Endothelial cell (in vitro differentiated cells): ENCODE data around the gene CYP39A1. TPM values are rescaled to one million over a fixed set of nuclear protein-coding genes. Genes with fewer than 3 reads are reported as not detected.
A peak's percentile ranks its signal among the peaks of the same experiment; 100 is the strongest.

Experiments
- DNase-seq: peaks from one replicate; pipeline ENCODE4 v3.0.0; 2021; ENCODE audit warnings: low spot score
- H3K27ac Mint-ChIP-seq: one replicate; pipeline ENCODE4 v1.8.0; 2021; ENCODE audit warnings: mixed read lengths, inconsistent platforms; ENCODE audit not compliant: unreplicated experiment
- H3K27me3 Mint-ChIP-seq: one replicate; pipeline ENCODE4 v1.8.0; 2021; ENCODE audit warnings: mild to moderate bottlenecking, moderate library complexity, mixed read lengths, inconsistent platforms; ENCODE audit not compliant: unreplicated experiment
- H3K36me3 Mint-ChIP-seq: one replicate; pipeline ENCODE4 v1.8.0; 2021; ENCODE audit warnings: mild to moderate bottlenecking, low read depth, mixed read lengths, inconsistent platforms; ENCODE audit not compliant: unreplicated experiment
- H3K4me1 Mint-ChIP-seq: one replicate; pipeline ENCODE4 v1.8.0; 2021; ENCODE audit warnings: mild to moderate bottlenecking, mixed read lengths, inconsistent platforms; ENCODE audit not compliant: unreplicated experiment
- H3K4me3 Mint-ChIP-seq: one replicate; pipeline ENCODE4 v1.8.0; 2021; ENCODE audit warnings: mild to moderate bottlenecking, mixed read lengths, inconsistent platforms; ENCODE audit not compliant: unreplicated experiment
- H3K9me3 Mint-ChIP-seq: one replicate; pipeline ENCODE4 v1.8.0; 2021; ENCODE audit warnings: mixed read lengths, inconsistent platforms; ENCODE audit not compliant: unreplicated experiment
- total RNA-seq: library from RNA; stranded (reverse); fragmentation: NEBNext Ultra II Directional; extraction: Animal tissue kit (Norgen Biotek cat#: 25700); gene quantifications from one replicate; pipeline ENCODE4 v1.2.1, GENCODE V29; 2021; ENCODE audit not compliant: unreplicated experiment
- TF ChIP-seq, protein P1 (sequence below): fragments of 200-600 bp; sonication (generic); IDR thresholded peaks from one replicate; pipeline ENCODE4 v1.5.0; 2021; ENCODE audit warnings: antibody characterized with exemption; ENCODE audit not compliant: unreplicated experiment

The CYP39A1 gene
- total RNA-seq, 1 donor from 2014 or later = 2.5 TPM

DNA sequence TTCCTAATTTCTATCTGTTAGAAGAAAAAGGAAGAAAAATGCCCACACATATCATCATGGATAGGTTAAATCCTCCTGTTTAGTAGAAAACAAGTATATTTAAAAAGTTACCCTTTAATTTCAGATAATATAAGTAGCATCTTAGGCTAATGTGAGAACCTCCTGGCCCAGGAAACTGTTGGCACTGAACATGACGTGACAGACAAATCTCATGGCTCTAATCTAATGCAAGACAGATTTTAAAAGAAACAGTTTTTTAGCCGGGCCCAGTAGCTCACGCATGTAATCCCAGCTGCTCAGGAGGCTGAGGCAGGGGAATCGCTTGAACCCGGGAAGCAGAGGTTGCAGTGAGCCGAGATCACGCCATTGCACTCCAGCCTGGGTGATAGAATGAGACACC is 22.9 kb downstream of the CYP39A1 start:
- TF ChIP-seq, protein P1, sequence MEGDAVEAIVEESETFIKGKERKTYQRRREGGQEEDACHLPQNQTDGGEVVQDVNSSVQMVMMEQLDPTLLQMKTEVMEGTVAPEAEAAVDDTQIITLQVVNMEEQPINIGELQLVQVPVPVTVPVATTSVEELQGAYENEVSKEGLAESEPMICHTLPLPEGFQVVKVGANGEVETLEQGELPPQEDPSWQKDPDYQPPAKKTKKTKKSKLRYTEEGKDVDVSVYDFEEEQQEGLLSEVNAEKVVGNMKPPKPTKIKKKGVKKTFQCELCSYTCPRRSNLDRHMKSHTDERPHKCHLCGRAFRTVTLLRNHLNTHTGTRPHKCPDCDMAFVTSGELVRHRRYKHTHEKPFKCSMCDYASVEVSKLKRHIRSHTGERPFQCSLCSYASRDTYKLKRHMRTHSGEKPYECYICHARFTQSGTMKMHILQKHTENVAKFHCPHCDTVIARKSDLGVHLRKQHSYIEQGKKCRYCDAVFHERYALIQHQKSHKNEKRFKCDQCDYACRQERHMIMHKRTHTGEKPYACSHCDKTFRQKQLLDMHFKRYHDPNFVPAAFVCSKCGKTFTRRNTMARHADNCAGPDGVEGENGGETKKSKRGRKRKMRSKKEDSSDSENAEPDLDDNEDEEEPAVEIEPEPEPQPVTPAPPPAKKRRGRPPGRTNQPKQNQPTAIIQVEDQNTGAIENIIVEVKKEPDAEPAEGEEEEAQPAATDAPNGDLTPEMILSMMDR = no peak
- no peaks in the 10 kb centered on the region for H3K36me3 Mint-ChIP-seq
- no peak overlapping the region for H3K27ac Mint-ChIP-seq
- H3K4me1 Mint-ChIP-seq = no peaks in the 10 kb centered on the region
- H3K27me3 Mint-ChIP-seq = no peaks in the 10 kb centered on the region
- no peaks in the 10 kb centered on the region for H3K9me3 Mint-ChIP-seq
- H3K4me3 Mint-ChIP-seq = no peak overlapping the region
- DNase-seq = no peak

DNA sequence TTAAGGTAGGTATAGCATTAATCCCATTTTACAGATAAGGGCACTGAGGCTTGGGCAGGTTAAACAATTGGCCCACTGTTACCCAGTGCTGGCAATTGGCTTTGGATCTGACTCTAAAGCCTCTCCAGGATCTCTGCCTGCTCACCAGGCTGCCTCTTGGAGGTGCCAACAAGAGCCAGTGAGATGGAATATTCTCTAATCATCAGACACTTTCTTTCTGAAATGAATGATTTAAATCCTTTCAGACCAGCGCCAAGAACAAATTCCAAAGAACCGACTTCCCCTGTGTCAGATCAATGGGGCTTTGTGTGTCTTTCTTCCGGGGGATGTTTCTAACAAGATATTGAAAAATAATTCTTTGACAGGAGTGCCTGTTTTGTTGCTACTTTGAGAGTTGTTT is 23.6 kb downstream of the CYP39A1 start:
- no peak for DNase-seq
- no peaks in the 10 kb centered on the region for H3K4me1 Mint-ChIP-seq
- no peak overlapping the region for H3K4me3 Mint-ChIP-seq
- no peaks in the 10 kb centered on the region for H3K9me3 Mint-ChIP-seq
- H3K27ac Mint-ChIP-seq = no peak overlapping the region
- TF ChIP-seq, protein P1 = no peak
- no peaks in the 10 kb centered on the region for H3K27me3 Mint-ChIP-seq
- no peaks in the 10 kb centered on the region for H3K36me3 Mint-ChIP-seq

DNA sequence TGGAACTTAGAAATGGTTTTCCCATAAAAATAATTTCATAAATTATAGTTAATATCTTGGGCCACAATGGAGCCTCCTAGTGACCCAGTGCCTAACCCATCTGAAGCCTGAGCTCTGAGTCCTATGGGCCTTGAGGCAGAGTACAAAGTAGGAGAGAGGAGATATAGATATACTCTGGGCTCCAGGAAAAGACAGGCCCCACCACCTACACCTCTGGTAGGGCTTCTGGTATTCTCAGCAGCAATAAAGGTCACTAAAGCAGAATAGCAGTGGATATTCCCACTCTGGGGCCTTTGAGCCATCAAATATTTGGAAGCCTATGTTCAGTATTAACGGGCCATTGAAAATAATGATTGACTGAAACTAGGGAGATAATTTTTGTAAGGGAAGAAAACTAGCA is 24.1 kb downstream of the CYP39A1 start:
- Mint-ChIP-seq H3K36me3 (no peaks in the 10 kb centered on the region), H3K4me3 (no peak overlapping the region), H3K27me3 (no peaks in the 10 kb centered on the region), H3K4me1 (no peaks in the 10 kb centered on the region), H3K27ac (no peak overlapping the region), H3K9me3 (no peaks in the 10 kb centered on the region)
- no peak for DNase-seq
- TF ChIP-seq, protein P1 = no peak

DNA sequence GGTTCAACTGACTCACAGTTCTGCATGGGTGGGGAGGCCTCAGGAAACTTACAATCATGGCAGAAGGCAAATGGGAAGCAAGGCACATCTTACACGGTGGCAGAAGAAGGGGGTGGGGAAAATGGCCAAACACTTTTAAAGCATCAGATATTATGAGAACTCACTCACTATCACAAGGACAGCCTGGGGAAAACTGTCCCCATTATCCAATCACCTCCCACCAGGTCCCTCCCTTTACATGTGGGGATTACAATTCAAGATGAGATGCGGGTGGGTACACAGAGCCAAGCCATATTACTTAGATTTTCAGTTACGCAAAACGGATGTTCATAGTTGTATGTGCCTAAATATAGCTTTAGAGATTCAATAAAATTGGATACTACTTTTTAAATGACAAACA is 25.6 kb downstream of the CYP39A1 start:
- Mint-ChIP-seq H3K27me3 (no peaks in the 10 kb centered on the region), H3K4me3 (no peak overlapping the region), H3K36me3 (no peaks in the 10 kb centered on the region), H3K9me3 (no peaks in the 10 kb centered on the region), H3K27ac (no peak overlapping the region), H3K4me1 (no peaks in the 10 kb centered on the region)
- TF ChIP-seq, protein P1 = no peak
- no peak for DNase-seq

DNA sequence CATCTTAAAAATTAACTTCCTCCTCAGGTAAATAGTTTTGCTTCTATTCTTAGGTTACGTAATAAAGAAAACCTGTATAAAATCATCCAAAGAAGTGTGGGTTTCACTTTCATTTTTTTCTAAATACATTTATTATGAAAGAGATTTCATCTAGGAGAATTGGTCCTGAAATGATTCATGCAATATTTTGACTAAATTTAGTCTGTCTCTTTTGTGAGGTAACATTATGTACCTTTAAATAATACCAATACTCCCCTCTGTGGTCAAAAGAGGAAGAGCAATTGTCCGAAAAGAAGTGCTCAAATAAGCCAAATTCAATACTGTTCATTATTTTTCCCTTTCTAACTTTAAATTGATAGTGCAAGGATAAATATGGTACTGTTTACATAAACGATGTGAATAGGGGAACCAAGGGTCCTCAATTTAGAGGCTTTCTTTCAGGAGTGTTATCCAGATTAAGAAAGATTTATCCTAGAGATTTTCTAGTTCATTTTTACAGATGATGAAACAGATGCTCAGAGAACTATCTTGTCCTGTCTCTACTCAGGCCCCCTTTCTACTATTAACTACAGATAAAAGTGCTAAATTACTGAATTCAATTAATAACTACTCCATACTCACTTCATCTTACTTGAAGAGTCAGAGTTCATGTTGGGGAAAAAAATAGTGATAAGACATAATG is 26.2 kb downstream of the CYP39A1 start:
- Mint-ChIP-seq H3K9me3 (no peaks in the 10 kb centered on the region), H3K27ac (no peak overlapping the region), H3K36me3 (no peaks in the 10 kb centered on the region), H3K4me3 (no peak overlapping the region), H3K4me1 (no peaks in the 10 kb centered on the region), H3K27me3 (no peaks in the 10 kb centered on the region)
- DNase-seq = peak; percentile 10
- TF ChIP-seq, protein P1 = peak; percentile 65
